ENCODE results near the gene RPS21.

DNA sequence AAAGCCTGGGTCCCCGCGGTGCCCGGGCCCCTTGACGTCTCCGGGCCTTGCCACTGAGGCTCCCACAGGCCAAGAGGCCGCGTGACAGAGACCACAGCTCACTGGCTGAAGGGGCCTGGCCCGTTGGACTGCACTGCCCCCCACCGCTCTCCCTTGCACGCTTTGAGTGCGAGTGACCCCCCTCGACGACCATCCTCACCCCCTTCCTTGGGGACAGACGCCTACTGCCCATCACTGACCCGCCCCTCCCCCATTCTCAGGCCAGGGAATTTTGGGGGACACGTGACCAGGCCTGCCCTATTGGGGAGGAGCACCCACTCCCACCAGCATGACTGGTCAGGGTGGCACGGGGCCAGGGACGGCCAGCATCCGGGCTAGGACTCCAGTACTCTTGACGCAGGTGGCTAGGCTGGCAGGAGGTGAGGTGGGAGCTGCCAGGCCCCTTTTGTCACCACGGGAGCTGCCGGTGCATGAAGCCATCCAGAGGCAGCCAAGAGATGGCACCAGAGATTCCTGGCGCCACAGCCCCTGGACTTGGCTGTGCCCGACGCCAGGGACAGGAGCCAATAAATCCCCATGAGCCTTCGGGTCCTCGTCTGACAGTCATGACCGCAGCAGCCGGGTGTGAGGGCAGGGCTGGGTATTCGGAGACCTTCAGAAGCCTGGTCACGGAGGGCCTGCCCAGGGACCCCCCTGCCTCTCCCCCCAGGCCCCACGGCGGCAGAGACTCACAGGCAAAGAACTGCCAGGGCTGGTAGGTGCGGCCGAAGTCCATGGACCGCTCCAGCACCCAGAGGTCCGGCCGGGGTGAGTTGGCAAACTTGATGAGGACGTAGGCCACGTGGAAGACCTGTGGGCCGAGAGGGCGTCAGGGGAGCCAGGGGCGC lies 34.3 kb upstream of the RPS21 start:
- TF ChIP-seq POLR2A (IDR thresholded peaks at IDR 0.05; ENCODE audit: low read depth, low read length) (no peak), POLR2AphosphoS5 (IDR thresholded peaks at IDR 0.05; ENCODE audit: low read depth, low read length) (no peak)

Data from GM12892 (cell line).